Transverse colon (tissue), 4 donors: ENCODE data around the gene NDUFB4. TPM values are rescaled to one million over a fixed set of nuclear protein-coding genes. Genes with fewer than 3 reads are reported as not detected.
A peak's percentile ranks its signal among the peaks of the same experiment; 100 is the strongest.

ENCODE experiments used
- DNase-seq: peaks from one replicate; pipeline ENCODE4 v3.0.0-alpha.2; 2019
- H3K27ac ChIP-seq, 4 donors: fragments of 200-600 bp; sonication (generic); 2 replicates each; pipeline ENCODE4 v1.5.1; 2016 to 2018; ENCODE audit warnings: inconsistent platforms in 4 of 4
- H3K27me3 ChIP-seq: fragments of 200-600 bp; sonication (generic); 2 replicates; pipeline ENCODE4 v1.5.1; 2017; ENCODE audit warnings: inconsistent platforms
- H3K36me3 ChIP-seq, 4 donors: fragments of 200-600 bp; sonication (generic); 2 replicates each; pipeline ENCODE4 v1.5.1; 2017 to 2019; ENCODE audit warnings: inconsistent platforms in 4 of 4
- H3K4me1 ChIP-seq, 4 donors: fragments of 200-600 bp; sonication (generic); 2 replicates each; pipeline ENCODE4 v1.5.1; 2017 to 2020; ENCODE audit warnings: inconsistent platforms in 4 of 4
- H3K4me3 ChIP-seq, 4 donors: fragments of 200-600 bp; sonication (generic); 1 replicate in 1 of 4; 2 replicates in 3 of 4; pipeline versions ENCODE4 v1.5.1 to v1.6.1; 2017 to 2019; ENCODE audit warnings: inconsistent platforms in 4 of 4
- H3K9me3 ChIP-seq, 2 donors: fragments of 200-600 bp; sonication (generic); 2 replicates each; pipeline ENCODE4 v1.5.1; 2017 to 2019; ENCODE audit warnings: inconsistent platforms in 2 of 2
- CTCF ChIP-seq, 5 experiments: fragments of 200-600 bp in 3 of 5; fragments of 450-650 bp in 2 of 5; sonication (generic) in 3 of 5; IDR thresholded peaks; 1 replicate in 2 of 5; 2 replicates in 3 of 5; pipeline ENCODE4 v1.5.1; 2016 to 2017; ENCODE audit warnings: antibody characterized with exemption in 5 of 5, inconsistent platforms in 3 of 5, mild to moderate bottlenecking in 2 of 5, moderate library complexity in 1 of 5
- EP300 ChIP-seq: sonication (generic); formaldehyde crosslinking; IDR thresholded peaks from one replicate; pipeline ENCODE4 v1.6.1; 2017; ENCODE audit warnings: antibody characterized with exemption, low read depth
- POLR2A ChIP-seq: fragments of 450-650 bp; IDR thresholded peaks from one replicate; pipeline ENCODE4 v1.6.1; 2016; ENCODE audit warnings: antibody characterized with exemption, mild to moderate bottlenecking, moderate library complexity
- POLR2AphosphoS5 ChIP-seq, 3 donors: sonication (generic); formaldehyde crosslinking; IDR thresholded peaks; one replicate each; pipeline ENCODE4 v1.6.1; 2016; ENCODE audit warnings: antibody characterized with exemption in 3 of 3
- WGBS, 2 donors: methylation state at CpG; one replicate each; pipeline ENCODE4 v1.1.5; 2018; ENCODE audit warnings: low coverage in 1 of 2; 5-methylcytosine and 5-hydroxymethylcytosine counted together
- in situ Hi-C, 4 donors: fragments of 200-750 bp; cut with MboI; loops; one replicate each; pipeline versions ENCODE4 v1.15.0 to v1.15.1; 2017; ENCODE audit warnings: low sequenced_read_pairs in 3 of 4, low pct_ligation_motif_present in 1 of 4, low pct_unique_long_range_greater_than_20kb in 1 of 4
- intact Hi-C: fragments of 100-400 bp; cut with DNase I; formaldehyde crosslinking; loops from one replicate; pipeline ENCODE4 v1.15.1; 2023; ENCODE audit warnings: low total_unique reads
- total RNA-seq, 4 donors: library from RNA; depleted of rRNA; stranded (reverse); fragments of >200 nt; gene quantifications; one replicate each; pipeline ENCODE4 v1.1.0, GENCODE V29; 2016

NDUFB4 gene
- total RNA-seq, 4 donors from 2014 or later: 9.6 to 129 (median 63.7) TPM

- H3K27ac ChIP-seq: peak overlapping the region; percentile 77 to 90 (median 82)
- no peaks in the 10 kb centered on the region for H3K36me3 ChIP-seq
- peak overlapping the region; percentile 19 to 52 (median 32) for H3K4me3 ChIP-seq
- intact Hi-C loops: loop anchor here (5.0 kb wide), 1 partner anchor 142 kb away; no protein-coding TSS in a partner anchor
- peaks cover 0 to 38% (median 12%) of the 10 kb centered on the region in 4 donors for H3K4me1 ChIP-seq
- WGBS, 2 donors: 1 to 2% methylated on average over 11 to 17 of the region's 17 CpGs
- TF ChIP-seq POLR2AphosphoS5 (IDR thresholded peaks at IDR 0.05) (peak in 2 of 3 donors; percentile 35 to 43), POLR2A (no peak), CTCF (IDR thresholded peaks at IDR 0.05) (peak; percentile 99 to 100 (median 99))
- no peaks in the 10 kb centered on the region for H3K9me3 ChIP-seq
- peak; percentile 91 for DNase-seq
- in situ Hi-C loops: loop anchor here (10.0 to 25.0 kb wide), 6 partner anchors 134 to 672 kb away; no protein-coding TSS in a partner anchor
- no peaks in the 10 kb centered on the region for H3K27me3 ChIP-seq
Measured at GRCh38 chr3:120558771-120559241, 37.3 kb upstream of the NDUFB4 start.

- 13% methylated on average over 3 to 15 of the region's 15 CpGs for WGBS, 2 donors
- intact Hi-C loops (loop anchor here (5.0 to 10.0 kb wide), 2 partner anchors 142 to 315 kb away; no protein-coding TSS in a partner anchor), in situ Hi-C loops (loop anchor here (5.0 to 25.0 kb wide), 8 partner anchors 135 to 672 kb away; no protein-coding TSS in a partner anchor)
- H3K4me1 ChIP-seq: peaks cover 0 to 38% (median 12%) of the 10 kb centered on the region in 4 donors
- H3K27ac ChIP-seq: peak overlapping the region; percentile 77 to 90 (median 82)
- peak overlapping the region; percentile 19 to 52 (median 32) for H3K4me3 ChIP-seq
- peak; percentile 17 for DNase-seq
- no peaks in the 10 kb centered on the region for H3K27me3 ChIP-seq
- TF ChIP-seq CTCF (IDR thresholded peaks at IDR 0.05) (peak in 1 of 5 experiments; percentile 17), EP300 (no peak)
- no peaks in the 10 kb centered on the region for H3K36me3 ChIP-seq
- H3K9me3 ChIP-seq: no peaks in the 10 kb centered on the region
Measured at GRCh38 chr3:120559242-120560061, 36.7 kb upstream of the NDUFB4 start.

GRCh38 chr3:120560304-120561250 lies 35.6 kb upstream of the NDUFB4 start:
- TF ChIP-seq POLR2A: no peak
- intact Hi-C loops: loop anchor here (10.0 kb wide), 1 partner anchor 316 kb away; no protein-coding TSS in a partner anchor
- 79 to 83% methylated on average over 9 to 12 of the region's 12 CpGs for WGBS, 2 donors

GRCh38 chr3:120561251-120562045 lies 34.7 kb upstream of the NDUFB4 start:
- intact Hi-C loops: loop anchor here (2.0 to 10.0 kb wide), 2 partner anchors 233 to 317 kb away; no protein-coding TSS in a partner anchor
- TF ChIP-seq POLR2AphosphoS5 (IDR thresholded peaks at IDR 0.05) (no peak), CTCF (IDR thresholded peaks at IDR 0.05) (peak; percentile 77 to 88 (median 87))
- peak; percentile 77 for DNase-seq

More at GRCh38 chr3:120560304-120561250, 35.6 kb upstream of the NDUFB4 start:
- H3K9me3 ChIP-seq: no peaks in the 10 kb centered on the region
- H3K36me3 ChIP-seq: no peaks in the 10 kb centered on the region
- in situ Hi-C loops: loop anchor here (5.0 to 25.0 kb wide), 6 partner anchors 148 to 673 kb away; no protein-coding TSS in a partner anchor
- H3K4me1 ChIP-seq: peaks cover 0 to 29% (median 12%) of the 10 kb centered on the region in 4 donors
- peak overlapping the region; percentile 21 to 90 (median 82) for H3K27ac ChIP-seq
- no peak for DNase-seq
- H3K4me3 ChIP-seq: no peak overlapping the region
- H3K27me3 ChIP-seq: no peaks in the 10 kb centered on the region

More at GRCh38 chr3:120561251-120562045, 34.7 kb upstream of the NDUFB4 start:
- no peak overlapping the region for H3K4me3 ChIP-seq
- H3K36me3 ChIP-seq: no peaks in the 10 kb centered on the region
- H3K27ac ChIP-seq: peak overlapping the region in 3 of 4 donors; percentile 77 to 90 (median 86)
- no peaks in the 10 kb centered on the region for H3K27me3 ChIP-seq
- H3K9me3 ChIP-seq: no peaks in the 10 kb centered on the region
- peaks cover 0 to 26% (median 12%) of the 10 kb centered on the region in 4 donors for H3K4me1 ChIP-seq
- 20 to 33% methylated on average over 9 to 10 of the region's 10 CpGs for WGBS, 2 donors
- in situ Hi-C loops: loop anchor here (5.0 to 25.0 kb wide), 6 partner anchors 149 to 674 kb away; no protein-coding TSS in a partner anchor
